HepG2 (cell line): Measurements from ENCODE around the gene ALCAM. TPM values are rescaled to one million over a fixed set of nuclear protein-coding genes. Genes with fewer than 3 reads are reported as not detected.
A peak's percentile ranks its signal among the peaks of the same experiment; 100 is the strongest.

Source experiments
- BCL6 ChIP-seq: IDR thresholded peaks from 2 replicates; pipeline ENCODE4 v1.6.1; 2016; ENCODE audit warnings: missing genetic modification reagents, missing compliant biosample characterization
- BORCS8-MEF2B ChIP-seq: sonication (generic); formaldehyde crosslinking; IDR thresholded peaks from 2 replicates; pipeline ENCODE4 v1.8.0; 2022; ENCODE audit warnings: mild to moderate bottlenecking, missing genetic modification reagents
- ESRRA ChIP-seq: sonication (generic); formaldehyde crosslinking; IDR thresholded peaks from 2 replicates; pipeline ENCODE4 v1.5.1; 2020; ENCODE audit warnings: mild to moderate bottlenecking, low read depth, missing genetic modification reagents
- FOXC1 ChIP-seq: sonication (generic); formaldehyde crosslinking; IDR thresholded peaks from 2 replicates; pipeline ENCODE4 v1.8.0; 2022; ENCODE audit warnings: mild to moderate bottlenecking, missing genetic modification reagents, borderline replicate concordance
- FOXJ3 ChIP-seq: sonication (generic); formaldehyde crosslinking; IDR thresholded peaks from 2 replicates; pipeline ENCODE4 v1.4.0; 2020; ENCODE audit warnings: missing genetic modification reagents, mild to moderate bottlenecking, borderline replicate concordance
- GABPA ChIP-seq, 2 experiments: IDR thresholded peaks; 2 replicates each; pipeline ENCODE4 v1.6.1; 2011 to 2016; ENCODE audit warnings: low read depth in 2 of 2, low read length in 1 of 2, missing biosample characterization in 1 of 2, missing genetic modification characterization in 1 of 2
- HHEX ChIP-seq: IDR thresholded peaks from 2 replicates; pipeline ENCODE4 v1.6.1; 2016; ENCODE audit warnings: control low read depth
- HMGA1 ChIP-seq: sonication (generic); formaldehyde crosslinking; conservative IDR thresholded peaks from 2 replicates; pipeline ENCODE4 v1.4.0; 2020; ENCODE audit warnings: missing genetic modification reagents
- HOXA3 ChIP-seq: sonication (generic); formaldehyde crosslinking; IDR thresholded peaks from 2 replicates; pipeline ENCODE4 v1.5.0; 2020; ENCODE audit warnings: missing genetic modification reagents
- NR2F1 ChIP-seq, 2 experiments: fragments of 450-650 bp in 1 of 2; formaldehyde crosslinking in 1 of 2; IDR thresholded peaks; 2 replicates each; pipeline versions ENCODE4 v1.5.0 to v1.6.1; 2016 to 2020; ENCODE audit warnings: mild to moderate bottlenecking in 1 of 2, missing compliant biosample characterization in 1 of 2, missing genetic modification reagents in 1 of 2, moderate library complexity in 1 of 2
- PAX8 ChIP-seq: sonication (generic); formaldehyde crosslinking; IDR thresholded peaks from 2 replicates; pipeline ENCODE4 v1.8.0; 2022; ENCODE audit warnings: mild to moderate bottlenecking, missing genetic modification reagents, borderline replicate concordance
- PRPF4 ChIP-seq: fragments of 200-400 bp; formaldehyde crosslinking; IDR thresholded peaks from 2 replicates; pipeline ENCODE4 v1.6.1; 2016; ENCODE audit warnings: low read length, low read depth; ENCODE audit not compliant: poor library complexity, severe bottlenecking
- REL ChIP-seq: sonication (generic); formaldehyde crosslinking; conservative IDR thresholded peaks from 2 replicates; pipeline ENCODE4 v1.8.0; 2022; ENCODE audit warnings: mild to moderate bottlenecking, missing genetic modification reagents, moderate library complexity
- RFX5 ChIP-seq: IDR thresholded peaks from 2 replicates; pipeline ENCODE4 v1.6.1; 2011; ENCODE audit warnings: low read depth, low read length, improper control_type of control experiment
- SATB2 ChIP-seq: sonication (generic); formaldehyde crosslinking; IDR thresholded peaks from 2 replicates; pipeline ENCODE4 v1.5.0; 2020; ENCODE audit warnings: missing genetic modification reagents
- SP5 ChIP-seq: IDR thresholded peaks from 2 replicates; pipeline ENCODE4 v1.6.1; 2016; ENCODE audit warnings: low read depth, borderline replicate concordance
- SRSF4 ChIP-seq: fragments of 200-400 bp; formaldehyde crosslinking; IDR thresholded peaks from one replicate; pipeline ENCODE4 v1.6.1; 2018; ENCODE audit warnings: mild to moderate bottlenecking, low read depth, low read length, moderate library complexity; ENCODE audit not compliant: poor library complexity, severe bottlenecking
- TOE1 ChIP-seq: sonication (generic); formaldehyde crosslinking; IDR thresholded peaks from 2 replicates; pipeline ENCODE4 v1.4.0; 2020; ENCODE audit warnings: mild to moderate bottlenecking, missing genetic modification reagents
- ZBTB8A ChIP-seq: sonication (generic); formaldehyde crosslinking; IDR thresholded peaks from 2 replicates; pipeline ENCODE4 v1.4.0; 2020; ENCODE audit warnings: mild to moderate bottlenecking, low read depth, missing genetic modification reagents, borderline replicate concordance
- ZNF607 ChIP-seq: sonication (generic); formaldehyde crosslinking; IDR thresholded peaks from 2 replicates; pipeline ENCODE4 v1.5.1; 2020; ENCODE audit warnings: missing genetic modification reagents, mild to moderate bottlenecking, borderline replicate concordance
- ZNF678 ChIP-seq: sonication (generic); formaldehyde crosslinking; IDR thresholded peaks from 2 replicates; pipeline ENCODE4 v1.4.0; 2020; ENCODE audit warnings: mild to moderate bottlenecking, missing genetic modification reagents
- ZSCAN30 ChIP-seq: sonication (generic); formaldehyde crosslinking; IDR thresholded peaks from 2 replicates; pipeline ENCODE4 v1.5.0; 2020; ENCODE audit warnings: mild to moderate bottlenecking, missing genetic modification reagents
- polyA plus RNA-seq, 8 experiments: library from polyadenylated mRNA; depleted of rRNA in 3 of 8; stranded (reverse) in 7 of 8; unstranded in 1 of 8; fragments of >200 nt; fragmentation: Illumina TruSeq in 4 of 8; extraction: Trizol in 4 of 8; gene quantifications; 2 replicates each; pipeline versions ENCODE4 v1.2.1 to v1.2.3, GENCODE V29; 2011 to 2016; ENCODE audit warnings: low read depth in 4 of 8, missing spikeins in 1 of 8, mixed read lengths in 1 of 8; ENCODE audit not compliant: insufficient read depth in 1 of 8
- total RNA-seq, 5 experiments: library from RNA; depleted of rRNA; stranded (reverse); fragments of >200 nt; fragmentation: Illumina TruSeq; extraction: Trizol; gene quantifications; 2 replicates each; pipeline ENCODE4 v1.2.3, GENCODE V29; 2016; ENCODE audit warnings: low read depth in 1 of 5
- TF ChIP-seq, protein P1 (sequence below): IDR thresholded peaks from 2 replicates; pipeline ENCODE4 v1.6.1; 2012; ENCODE audit warnings: inconsistent platforms
- TF ChIP-seq, protein P2 (sequence below): sonication (generic); formaldehyde crosslinking; IDR thresholded peaks from 2 replicates; pipeline ENCODE4 v1.4.0; 2020; ENCODE audit warnings: missing genetic modification reagents
- TF ChIP-seq, protein P3 (sequence below): sonication (generic); formaldehyde crosslinking; IDR thresholded peaks from 2 replicates; pipeline ENCODE4 v1.5.0; 2020; ENCODE audit warnings: missing genetic modification reagents

The ALCAM gene
- total and polyA plus RNA-seq, 2 of the 13 experiments (the other 11 are each of a cell fraction or from before 2014, with no cell fraction given), result 26.0 to 33.1 TPM

DNA sequence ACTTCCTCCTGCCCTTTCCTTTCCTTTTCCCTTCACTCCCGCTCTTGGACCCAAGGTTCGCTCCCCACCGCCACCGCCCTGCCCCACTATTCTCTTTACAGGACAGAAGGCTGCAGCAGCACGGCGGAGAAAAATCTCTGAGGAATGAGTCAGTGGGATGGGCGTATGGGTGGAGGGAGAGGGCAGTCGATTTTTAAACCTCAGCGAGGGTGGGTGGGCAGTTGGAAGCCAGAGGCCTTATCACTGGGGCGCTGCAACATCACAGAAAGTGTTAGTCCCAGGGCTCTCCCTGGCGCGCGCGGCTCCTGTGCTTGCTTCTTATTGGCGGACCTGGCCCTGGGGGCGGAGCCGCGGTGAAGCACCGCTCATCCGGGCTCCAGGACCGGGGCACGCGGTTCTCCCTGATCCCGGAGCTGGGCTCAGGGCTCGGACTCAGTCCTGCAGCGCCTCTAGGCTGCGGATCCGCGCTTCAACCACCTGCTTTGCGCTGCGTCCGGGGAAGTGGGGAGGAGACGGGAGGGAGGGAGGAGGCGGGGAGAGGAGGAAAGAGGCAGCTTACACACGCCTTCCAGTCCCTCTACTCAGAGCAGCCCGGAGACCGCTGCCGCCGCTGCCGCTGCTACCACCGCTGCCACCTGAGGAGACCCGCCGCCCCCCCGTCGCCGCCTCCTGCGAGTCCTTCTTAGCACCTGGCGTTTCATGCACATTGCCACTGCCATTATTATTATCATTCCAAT lies at the start of gene ALCAM (continued):
- TF ChIP-seq, protein P1, sequence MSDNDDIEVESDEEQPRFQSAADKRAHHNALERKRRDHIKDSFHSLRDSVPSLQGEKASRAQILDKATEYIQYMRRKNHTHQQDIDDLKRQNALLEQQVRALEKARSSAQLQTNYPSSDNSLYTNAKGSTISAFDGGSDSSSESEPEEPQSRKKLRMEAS, result peak; percentile 97
- TF ChIP-seq ZBTB8A (CRISPR knock-in tag) (no peak; the same call in 1 of the 2 replicates), REL (CRISPR knock-in tag) (peak; percentile 42; the same call in 1 of the 2 replicates), NR2F1 (CRISPR knock-in tag; IDR thresholded peaks at IDR 0.05) (no peak), FOXJ3 (CRISPR knock-in tag) (no peak), HHEX (CRISPR knock-in tag) (no peak), TOE1 (CRISPR knock-in tag) (no peak; the same call in 1 of the 2 replicates), BCL6 (peak; percentile 43; the same call in 1 of the 2 replicates), SRSF4 (no peak), SP5 (peak; percentile 75; the same call in 1 of the 2 replicates), ZNF678 (CRISPR knock-in tag) (peak; percentile 69; the same call in 1 of the 2 replicates), ZNF607 (no peak; the same call in none of the 2 replicates), SATB2 (CRISPR knock-in tag) (no peak), RFX5 (no peak), HOXA3 (CRISPR knock-in tag) (peak; percentile 77), BORCS8-MEF2B (peak; percentile 94), ESRRA (CRISPR knock-in tag) (peak; percentile 39; the same call in 1 of the 2 replicates), ZSCAN30 (CRISPR knock-in tag) (no peak), GABPA (IDR thresholded peaks at IDR 0.05; ENCODE audit: low read depth, low read length) (no peak), GABPA (CRISPR knock-in tag; IDR thresholded peaks at IDR 0.05; ENCODE audit: low read depth) (peak; percentile 64), HMGA1 (no peak), PRPF4 (no peak), FOXC1 (CRISPR knock-in tag) (peak; percentile 65; the same call in 1 of the 2 replicates), PAX8 (CRISPR knock-in tag) (no peak)
- TF ChIP-seq, protein P2, sequence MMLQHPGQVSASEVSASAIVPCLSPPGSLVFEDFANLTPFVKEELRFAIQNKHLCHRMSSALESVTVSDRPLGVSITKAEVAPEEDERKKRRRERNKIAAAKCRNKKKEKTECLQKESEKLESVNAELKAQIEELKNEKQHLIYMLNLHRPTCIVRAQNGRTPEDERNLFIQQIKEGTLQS (CRISPR knock-in tag), result 0 out of 2 replicates have a peak, but pooled peaks have one; percentile 26
- TF ChIP-seq, protein P3, sequence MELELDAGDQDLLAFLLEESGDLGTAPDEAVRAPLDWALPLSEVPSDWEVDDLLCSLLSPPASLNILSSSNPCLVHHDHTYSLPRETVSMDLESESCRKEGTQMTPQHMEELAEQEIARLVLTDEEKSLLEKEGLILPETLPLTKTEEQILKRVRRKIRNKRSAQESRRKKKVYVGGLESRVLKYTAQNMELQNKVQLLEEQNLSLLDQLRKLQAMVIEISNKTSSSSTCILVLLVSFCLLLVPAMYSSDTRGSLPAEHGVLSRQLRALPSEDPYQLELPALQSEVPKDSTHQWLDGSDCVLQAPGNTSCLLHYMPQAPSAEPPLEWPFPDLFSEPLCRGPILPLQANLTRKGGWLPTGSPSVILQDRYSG (CRISPR knock-in tag), result peak; percentile 87; the same call in 1 of the 2 replicates
